Lower leg skin (tissue), 3 donors: Measurements from ENCODE around the gene TASP1.

Experiments used
- CTCF ChIP-seq, 3 donors: fragments of 450-650 bp; IDR thresholded peaks; one replicate each; pipeline ENCODE4 v1.5.1; 2016; ENCODE audit warnings: antibody characterized with exemption in 3 of 3, mild to moderate bottlenecking in 3 of 3, moderate library complexity in 2 of 3
- POLR2A ChIP-seq, 2 donors: fragments of 450-650 bp; IDR thresholded peaks; one replicate each; pipeline ENCODE4 v1.6.1; 2016 to 2017; ENCODE audit warnings: antibody characterized with exemption in 2 of 2, mild to moderate bottlenecking in 1 of 2, moderate library complexity in 1 of 2

GRCh38 chr20:13396022-13396421 lies 242.7 kb downstream of the TASP1 start:
- TF ChIP-seq CTCF (IDR thresholded peaks at IDR 0.05) (no peak), POLR2A (IDR thresholded peaks at IDR 0.05) (no peak)
